Fibroblast of lung (primary cell): ENCODE data around the gene RADIL.

Source experiments
- EZH2 ChIP-seq: IDR thresholded peaks from 2 replicates; pipeline ENCODE4 v1.5.1; 2012; ENCODE audit warnings: low read length, control low read depth, mild to moderate bottlenecking; ENCODE audit errors: missing control alignments
- TF ChIP-seq, protein P1 (sequence below), 2 donors: IDR thresholded peaks in 1 of 2; conservative IDR thresholded peaks in 1 of 2; 1 replicate in 1 of 2; 2 replicates in 1 of 2; pipeline ENCODE4 v1.5.1; 2011 to 2012; ENCODE audit warnings: low read length in 2 of 2, control low read depth in 1 of 2, inconsistent platforms in 1 of 2, low read depth in 1 of 2, mild to moderate bottlenecking in 1 of 2

DNA sequence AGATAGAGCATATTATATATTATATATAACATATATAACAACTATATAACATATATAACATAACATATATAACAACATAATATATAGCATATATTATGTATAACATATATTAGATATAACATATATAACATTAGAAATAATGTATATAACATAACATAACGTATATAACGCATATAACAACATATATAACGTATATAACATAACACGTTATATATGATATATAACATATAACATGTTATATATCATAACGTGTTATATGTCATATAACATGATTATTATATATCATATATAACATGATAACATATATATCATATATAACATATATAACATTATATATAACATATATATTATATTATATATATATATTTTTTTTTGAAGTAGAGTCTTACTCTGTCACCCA lies 104.4 kb downstream of the RADIL start:
- TF ChIP-seq, protein P1, sequence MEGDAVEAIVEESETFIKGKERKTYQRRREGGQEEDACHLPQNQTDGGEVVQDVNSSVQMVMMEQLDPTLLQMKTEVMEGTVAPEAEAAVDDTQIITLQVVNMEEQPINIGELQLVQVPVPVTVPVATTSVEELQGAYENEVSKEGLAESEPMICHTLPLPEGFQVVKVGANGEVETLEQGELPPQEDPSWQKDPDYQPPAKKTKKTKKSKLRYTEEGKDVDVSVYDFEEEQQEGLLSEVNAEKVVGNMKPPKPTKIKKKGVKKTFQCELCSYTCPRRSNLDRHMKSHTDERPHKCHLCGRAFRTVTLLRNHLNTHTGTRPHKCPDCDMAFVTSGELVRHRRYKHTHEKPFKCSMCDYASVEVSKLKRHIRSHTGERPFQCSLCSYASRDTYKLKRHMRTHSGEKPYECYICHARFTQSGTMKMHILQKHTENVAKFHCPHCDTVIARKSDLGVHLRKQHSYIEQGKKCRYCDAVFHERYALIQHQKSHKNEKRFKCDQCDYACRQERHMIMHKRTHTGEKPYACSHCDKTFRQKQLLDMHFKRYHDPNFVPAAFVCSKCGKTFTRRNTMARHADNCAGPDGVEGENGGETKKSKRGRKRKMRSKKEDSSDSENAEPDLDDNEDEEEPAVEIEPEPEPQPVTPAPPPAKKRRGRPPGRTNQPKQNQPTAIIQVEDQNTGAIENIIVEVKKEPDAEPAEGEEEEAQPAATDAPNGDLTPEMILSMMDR (conservative IDR thresholded peaks at IDR 0.05 in 1 of 2, IDR thresholded peaks at IDR 0.05 in 1 of 2; ENCODE audit: low read depth in 1 of 2, low read length in 2 of 2) = no peak
- no peak for TF ChIP-seq EZH2
